Measurements from ENCODE around the gene ADD2. TPM values are rescaled to one million over a fixed set of nuclear protein-coding genes. Genes with fewer than 3 reads are reported as not detected.

Gene ADD2
- total and polyA plus RNA-seq, 2 experiments from 2014 or later = 34.6 to 223 TPM

GRCh38 chr2:70638561-70638960, 129.4 kb downstream of the ADD2 start (continued):
- TF ChIP-seq ZNF462 (CRISPR knock-in tag; IDR thresholded peaks at IDR 0.05) = no peak
- TF ChIP-seq EZH2phosphoT487 (IDR thresholded peaks at IDR 0.05; ENCODE audit: unreplicated experiment) = no peak
- TF ChIP-seq STAT1 (IDR thresholded peaks at IDR 0.05; ENCODE audit: unreplicated experiment) = no peak
- TF ChIP-seq EZH2 (IDR thresholded peaks at IDR 0.05; ENCODE audit: low read depth, unreplicated experiment) = no peak
- TF ChIP-seq POLR2AphosphoS5 (IDR thresholded peaks at IDR 0.05; ENCODE audit: low read depth) = no peak
- no peak for TF ChIP-seq CREB1 (CRISPR knock-in tag; IDR thresholded peaks at IDR 0.05; ENCODE audit: low read depth)
- no peak for TF ChIP-seq JUNB (IDR thresholded peaks at IDR 0.05; ENCODE audit: unreplicated experiment)
- TF ChIP-seq ETS1 (IDR thresholded peaks at IDR 0.05) = no peak
- TF ChIP-seq ZNF114 (CRISPR knock-in tag; IDR thresholded peaks at IDR 0.05) = no peak
- no peak for TF ChIP-seq ZNF331 (CRISPR knock-in tag; IDR thresholded peaks at IDR 0.05; ENCODE audit: low read depth)
- no peak for TF ChIP-seq CTCF (conservative IDR thresholded peaks at IDR 0.05; ENCODE audit: low read depth in 2 of 2)

All from GM23338 (cell line).